CD4-positive, CD25-positive, alpha-beta regulatory T cell (primary cell): ENCODE data around the gene WDR91. TPM values are rescaled to one million over a fixed set of nuclear protein-coding genes. Genes with fewer than 3 reads are reported as not detected.
"Not testable (repeated sequence)": the region's sequence is repeated elsewhere in the genome, so short reads cannot be mapped to it uniquely, and the experiment has no call there.

Experiments used
- ATAC-seq, 2 donors: fragments of 150-1000 bp; cut with Tn5 transposase; one replicate each; pipeline ENCODE4 v1.10.0; 2021; ENCODE audit warnings: low read depth in 2 of 2, moderate number of reproducible peaks in 2 of 2, moderate library complexity in 1 of 2
- DNase-seq, 3 donors: peaks; one replicate each; pipeline versions ENCODE4 v3.0.0 to v3.0.0-alpha.2; 2012 to 2022; ENCODE audit warnings: mixed read lengths in 1 of 3
- H3K27ac ChIP-seq: one replicate; pipeline ENCODE4 v1.7.0; 2013; ENCODE audit warnings: mild to moderate bottlenecking, low read length; ENCODE audit not compliant: insufficient read depth, poor library complexity, severe bottlenecking
- H3K27me3 ChIP-seq: one replicate; pipeline ENCODE4 v1.7.0; 2013; ENCODE audit warnings: low read length; ENCODE audit not compliant: control insufficient read depth, insufficient read depth
- H3K36me3 ChIP-seq: one replicate; pipeline ENCODE4 v1.7.0; 2013; ENCODE audit warnings: mild to moderate bottlenecking, low read length, moderate library complexity; ENCODE audit not compliant: control insufficient read depth, insufficient read depth
- H3K4me1 ChIP-seq: 2 replicates; pipeline ENCODE4 v1.7.0; 2013; ENCODE audit warnings: mild to moderate bottlenecking, low read length; ENCODE audit not compliant: insufficient read depth, control insufficient read depth, poor library complexity, severe bottlenecking
- H3K4me3 ChIP-seq: one replicate; pipeline ENCODE4 v1.7.0; 2013; ENCODE audit warnings: low read depth, mild to moderate bottlenecking, low read length, moderate library complexity
- H3K9me3 ChIP-seq, 2 experiments: 1 replicate in 1 of 2; 2 replicates in 1 of 2; pipeline ENCODE4 v1.7.0; 2013; ENCODE audit warnings: low read length in 2 of 2, mild to moderate bottlenecking in 1 of 2, moderate library complexity in 1 of 2; ENCODE audit not compliant: control insufficient read depth in 2 of 2
- H3K27ac Mint-ChIP-seq, 3 donors: one replicate each; pipeline ENCODE4 v1.8.0; 2020 to 2022; ENCODE audit warnings: mild to moderate bottlenecking in 3 of 3, mixed read lengths in 3 of 3, moderate library complexity in 2 of 3
- H3K27me3 Mint-ChIP-seq: one replicate; pipeline ENCODE4 v1.8.0; 2022; ENCODE audit warnings: mild to moderate bottlenecking, mixed read lengths
- H3K36me3 Mint-ChIP-seq: one replicate; pipeline ENCODE4 v1.8.0; 2020; ENCODE audit warnings: mixed read lengths
- H3K4me1 Mint-ChIP-seq, 4 donors: one replicate each; pipeline ENCODE4 v1.8.0; 2020 to 2022; ENCODE audit warnings: mixed read lengths in 4 of 4, mild to moderate bottlenecking in 1 of 4
- H3K4me3 Mint-ChIP-seq, 4 donors: one replicate each; pipeline ENCODE4 v1.8.0; 2020 to 2022; ENCODE audit warnings: mild to moderate bottlenecking in 4 of 4, mixed read lengths in 4 of 4, moderate library complexity in 3 of 4
- H3K9me3 Mint-ChIP-seq, 7 donors: one replicate each; pipeline ENCODE4 v1.8.0; 2020 to 2022; ENCODE audit warnings: mixed read lengths in 7 of 7, mild to moderate bottlenecking in 3 of 7, moderate library complexity in 2 of 7
- polyA plus RNA-seq, 4 donors: library from polyadenylated mRNA; unstranded; fragments of 300-500 nt; fragmentation: Illumina TruSeq; gene quantifications; one replicate each; pipeline ENCODE4 v1.2.3, GENCODE V29; 2021
- total RNA-seq: library from RNA; stranded (reverse); gene quantifications from one replicate; pipeline ENCODE4 v1.2.3, GENCODE V29; 2022

WDR91 gene
- total and polyA plus RNA-seq, 5 donors from 2014 or later: 3.4 to 34.9 (median 4.6) TPM

- Histone ChIP-seq H3K27me3 (no peaks in the 10 kb centered on the region), H3K4me3 (no peak overlapping the region), H3K9me3 (no peaks in the 10 kb centered on the region), H3K4me1 (no peaks in the 10 kb centered on the region), H3K27ac (no peak overlapping the region), H3K36me3 (no peaks in the 10 kb centered on the region)
- no peaks in the 10 kb centered on the region for H3K36me3 Mint-ChIP-seq
- no peak for DNase-seq
- no peak for ATAC-seq
- H3K9me3 Mint-ChIP-seq: peaks cover 0 to 2% (median 0%) of the 10 kb centered on the region in 7 donors
- no peak overlapping the region for H3K27ac Mint-ChIP-seq
- H3K4me3 Mint-ChIP-seq: no peak overlapping the region
- H3K4me1 Mint-ChIP-seq: peaks cover 0 to 12% (median 2%) of the 10 kb centered on the region in 4 donors
- H3K27me3 Mint-ChIP-seq: peaks cover 22% of the 10 kb centered on the region
Observed at GRCh38 chr7:135238112-135238744, 26.9 kb upstream of the WDR91 start.

- DNase-seq (no peak), ATAC-seq (no peak)
- no peak overlapping the region for H3K4me3 Mint-ChIP-seq
Observed at GRCh38 chr7:135236727-135237126, 25.4 kb upstream of the WDR91 start.

GRCh38 chr7:135235841-135236240 is 24.5 kb upstream of the WDR91 start:
- Mint-ChIP-seq H3K4me1 (peaks cover 0 to 12% (median 2%) of the 10 kb centered on the region in 4 donors), H3K4me3 (no peak overlapping the region), H3K9me3 (peaks cover 0 to 3% (median 0%) of the 10 kb centered on the region in 7 donors), H3K27ac (no peak overlapping the region), H3K36me3 (no peaks in the 10 kb centered on the region), H3K27me3 (peaks cover 15% of the 10 kb centered on the region)
- H3K27ac ChIP-seq: no peak overlapping the region
- no peaks in the 10 kb centered on the region for H3K27me3 ChIP-seq
- ATAC-seq: no peak
- no peak overlapping the region for H3K4me3 ChIP-seq
- H3K4me1 ChIP-seq: no peaks in the 10 kb centered on the region
- DNase-seq: no peak
- no peaks in the 10 kb centered on the region for H3K36me3 ChIP-seq
- no peaks in the 10 kb centered on the region for H3K9me3 ChIP-seq

More at GRCh38 chr7:135236727-135237126, 25.4 kb upstream of the WDR91 start:
- H3K27me3 ChIP-seq: no peaks in the 10 kb centered on the region
- Mint-ChIP-seq H3K36me3 (no peaks in the 10 kb centered on the region), H3K4me1 (peaks cover 0 to 12% (median 2%) of the 10 kb centered on the region in 4 donors), H3K9me3 (peaks cover 0 to 3% (median 0%) of the 10 kb centered on the region in 7 donors), H3K27me3 (peaks cover 15% of the 10 kb centered on the region), H3K27ac (no peak overlapping the region)
- no peaks in the 10 kb centered on the region for H3K36me3 ChIP-seq
- H3K9me3 ChIP-seq: no peaks in the 10 kb centered on the region
- H3K27ac ChIP-seq: no peak overlapping the region
- no peak overlapping the region for H3K4me3 ChIP-seq
- no peaks in the 10 kb centered on the region for H3K4me1 ChIP-seq

- DNase-seq: no peak
- H3K27ac Mint-ChIP-seq: no peak overlapping the region
- H3K9me3 ChIP-seq: no peaks in the 10 kb centered on the region
- peaks cover 13% of the 10 kb centered on the region for H3K27me3 Mint-ChIP-seq
- H3K4me3 ChIP-seq: no peak overlapping the region
- H3K4me3 Mint-ChIP-seq: no peak overlapping the region
- no peak for ATAC-seq
- no peaks in the 10 kb centered on the region for H3K36me3 ChIP-seq
- no peak overlapping the region for H3K27ac ChIP-seq
- H3K36me3 Mint-ChIP-seq: no peaks in the 10 kb centered on the region
- H3K9me3 Mint-ChIP-seq: peaks cover 0 to 3% (median 0%) of the 10 kb centered on the region in 7 donors
- H3K27me3 ChIP-seq: no peaks in the 10 kb centered on the region
- H3K4me1 Mint-ChIP-seq: peaks cover 0 to 12% (median 2%) of the 10 kb centered on the region in 4 donors
- no peaks in the 10 kb centered on the region for H3K4me1 ChIP-seq
Observed at GRCh38 chr7:135234727-135235126, 23.4 kb upstream of the WDR91 start.

- Mint-ChIP-seq H3K27me3 (peaks cover 14% of the 10 kb centered on the region), H3K4me1 (peaks cover 0 to 12% (median 2%) of the 10 kb centered on the region in 4 donors)
- H3K36me3 ChIP-seq, H3K4me1 ChIP-seq, H3K36me3 Mint-ChIP-seq, DNase-seq, H3K9me3 Mint-ChIP-seq, H3K27me3 ChIP-seq, ATAC-seq, H3K4me3 ChIP-seq, H3K9me3 ChIP-seq, H3K27ac Mint-ChIP-seq, H3K27ac ChIP-seq, H3K4me3 Mint-ChIP-seq: not testable (repeated sequence)
Observed at GRCh38 chr7:135234095-135234494, 22.8 kb upstream of the WDR91 start.

GRCh38 chr7:135233570-135233969 is 22.2 kb upstream of the WDR91 start, which contains the start of gene STRA8:
Gene STRA8, plus strand, starts transcription at chr7:135233838. Its CDS starts 6,687 bp downstream, at chr7:135240525.
- H3K27ac Mint-ChIP-seq: no peak within 1 kb of the TSS
- H3K9me3 Mint-ChIP-seq: peaks cover 0 to 3% (median 0%) of the 10 kb centered on the region in 7 donors
- peaks cover 18% of the 10 kb centered on the region for H3K27me3 Mint-ChIP-seq
- DNase-seq: no peak
- H3K27me3 ChIP-seq: no peaks in the 10 kb centered on the region
- H3K4me1 ChIP-seq: no peaks in the 10 kb centered on the region
- ATAC-seq: no peak
- H3K4me3 ChIP-seq: no peak within 1 kb of the TSS
- peaks cover 0 to 12% (median 2%) of the 10 kb centered on the region in 4 donors for H3K4me1 Mint-ChIP-seq
- H3K4me3 Mint-ChIP-seq: no peak within 1 kb of the TSS
- H3K36me3 Mint-ChIP-seq: no peaks in the 10 kb centered on the region
- no peaks in the 10 kb centered on the region for H3K9me3 ChIP-seq
- H3K27ac ChIP-seq: no peak within 1 kb of the TSS
- H3K36me3 ChIP-seq: no peaks in the 10 kb centered on the region

GRCh38 chr7:135232720-135233119 is 21.4 kb upstream of the WDR91 start:
- no peak for ATAC-seq
- H3K36me3 ChIP-seq: no peaks in the 10 kb centered on the region
- no peak for DNase-seq
- H3K9me3 Mint-ChIP-seq: peaks cover 0 to 3% (median 0%) of the 10 kb centered on the region in 7 donors
- peaks cover 20% of the 10 kb centered on the region for H3K27me3 Mint-ChIP-seq
- no peaks in the 10 kb centered on the region for H3K4me1 ChIP-seq
- no peaks in the 10 kb centered on the region for H3K9me3 ChIP-seq
- no peak overlapping the region for H3K27ac ChIP-seq
- no peaks in the 10 kb centered on the region for H3K27me3 ChIP-seq
- no peak overlapping the region for H3K4me3 ChIP-seq
- H3K36me3 Mint-ChIP-seq: no peaks in the 10 kb centered on the region
- H3K4me1 Mint-ChIP-seq: peaks cover 0 to 12% (median 2%) of the 10 kb centered on the region in 4 donors
- H3K4me3 Mint-ChIP-seq: no peak overlapping the region
- H3K27ac Mint-ChIP-seq: no peak overlapping the region

- Mint-ChIP-seq H3K27me3 (peaks cover 16% of the 10 kb centered on the region), H3K36me3 (no peaks in the 10 kb centered on the region), H3K9me3 (peaks cover 0 to 3% (median 0%) of the 10 kb centered on the region in 7 donors), H3K4me1 (peaks cover 0 to 10% (median 2%) of the 10 kb centered on the region in 4 donors), H3K27ac (no peak overlapping the region), H3K4me3 (no peak overlapping the region)
- Histone ChIP-seq H3K27ac (no peak overlapping the region), H3K9me3 (no peaks in the 10 kb centered on the region), H3K4me1 (no peaks in the 10 kb centered on the region), H3K4me3 (no peak overlapping the region), H3K27me3 (no peaks in the 10 kb centered on the region), H3K36me3 (no peaks in the 10 kb centered on the region)
- no peak for ATAC-seq
- DNase-seq: no peak
Observed at GRCh38 chr7:135232087-135232486, 20.8 kb upstream of the WDR91 start.
